Daoy (cell line): ENCODE results near the gene SLC2A10. TPM values are rescaled to one million over a fixed set of nuclear protein-coding genes. Genes with fewer than 3 reads are reported as not detected.
A peak's percentile ranks its signal among the peaks of the same experiment; 100 is the strongest.
"Not testable (repeated sequence)": the region's sequence is repeated elsewhere in the genome, so short reads cannot be mapped to it uniquely, and the experiment has no call there.

Source experiments
- DNase-seq: peaks from one replicate; pipeline ENCODE4 v3.0.0-alpha.2; 2015; ENCODE audit warnings: low read depth
- total RNA-seq: library from RNA; depleted of rRNA; stranded (reverse); fragments of >200 nt; shearing (Covaris generic); gene quantifications from 2 replicates; pipeline ENCODE4 v1.2.3, GENCODE V29; 2014; rRNA removed

Gene SLC2A10
- total RNA-seq, result 3.8 and 11.4 TPM in 2 replicates

DNA sequence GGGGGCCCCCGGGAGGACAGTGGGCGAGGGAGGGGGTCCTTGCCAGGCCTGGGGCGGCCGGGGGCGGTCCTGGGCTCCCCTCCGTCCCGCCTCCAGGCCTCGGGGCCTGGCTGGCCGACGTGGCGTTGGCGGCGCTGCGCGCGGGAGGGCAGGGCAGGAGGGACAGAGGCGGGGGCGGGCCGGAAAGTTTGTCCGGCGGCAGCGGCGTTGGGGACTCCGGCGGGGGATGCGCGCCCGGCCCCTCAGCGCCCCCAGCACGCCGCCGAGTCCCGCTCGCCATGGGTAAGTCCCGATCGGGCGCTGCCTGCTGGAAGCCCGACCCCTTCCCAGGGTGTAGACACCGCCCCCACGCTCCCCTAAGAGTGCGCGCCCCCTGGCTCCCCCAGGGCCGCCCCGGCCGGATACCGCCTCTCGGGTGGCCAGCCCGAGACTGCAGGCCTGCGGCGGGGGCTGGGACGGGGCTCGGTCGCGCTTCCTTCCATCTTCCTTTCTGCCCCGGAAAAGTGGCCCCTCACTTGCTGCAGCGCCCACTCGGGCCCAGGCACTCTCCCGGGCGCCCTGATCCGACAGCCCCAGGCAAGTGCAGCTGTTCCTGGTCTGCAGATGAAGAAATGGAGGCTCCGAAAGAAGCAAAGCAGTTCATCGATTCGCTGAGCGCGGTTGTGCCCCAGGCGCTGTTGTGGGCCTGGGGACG, at the start of gene SLC2A10:
Gene SLC2A10 (plus strand): TSS at position 191 of the 694 bp plus-strand sequence. CDS start 88 bp downstream, at position 279.
- DNase-seq, result peak; percentile 46

DNA sequence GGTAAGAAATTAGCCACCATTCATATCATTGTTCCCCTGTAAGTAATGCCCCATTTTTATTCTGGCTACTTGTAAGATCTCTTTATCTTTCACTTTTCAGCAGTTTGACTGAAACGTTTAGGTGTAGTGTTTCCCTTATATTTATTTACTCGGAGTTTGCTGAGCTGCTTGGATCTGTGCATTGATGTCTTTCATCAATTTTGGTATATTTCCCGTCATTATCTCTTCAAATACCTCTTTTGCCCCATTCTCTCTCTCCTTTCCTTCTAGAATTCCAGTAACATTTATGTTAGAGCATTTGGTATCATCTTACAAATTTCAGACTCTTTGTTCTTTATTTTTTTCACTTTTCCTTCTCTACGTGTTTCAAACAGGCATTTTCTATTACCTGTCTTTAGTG, 49.0 kb upstream of the SLC2A10 start:
- no peak for DNase-seq

DNA sequence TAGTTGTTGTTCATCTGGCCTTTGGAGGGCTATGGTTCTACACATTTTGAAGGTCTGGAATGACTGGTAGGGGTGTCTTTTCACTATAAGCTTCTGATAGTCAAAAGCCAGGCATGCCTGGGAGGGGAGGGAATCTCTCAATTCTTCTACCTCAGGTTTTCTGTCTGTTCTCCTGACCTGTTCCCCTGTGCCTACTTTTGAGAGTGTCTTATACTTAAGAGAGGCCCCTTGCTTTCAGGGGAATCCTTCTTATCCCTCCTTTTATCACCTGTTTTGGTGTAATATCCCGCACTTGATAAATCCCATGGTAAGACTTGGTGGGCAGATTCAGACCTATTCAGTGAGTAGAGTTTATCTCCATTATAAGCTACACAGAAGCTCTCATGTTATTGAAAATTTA, 47.8 kb upstream of the SLC2A10 start:
- no peak for DNase-seq

DNA sequence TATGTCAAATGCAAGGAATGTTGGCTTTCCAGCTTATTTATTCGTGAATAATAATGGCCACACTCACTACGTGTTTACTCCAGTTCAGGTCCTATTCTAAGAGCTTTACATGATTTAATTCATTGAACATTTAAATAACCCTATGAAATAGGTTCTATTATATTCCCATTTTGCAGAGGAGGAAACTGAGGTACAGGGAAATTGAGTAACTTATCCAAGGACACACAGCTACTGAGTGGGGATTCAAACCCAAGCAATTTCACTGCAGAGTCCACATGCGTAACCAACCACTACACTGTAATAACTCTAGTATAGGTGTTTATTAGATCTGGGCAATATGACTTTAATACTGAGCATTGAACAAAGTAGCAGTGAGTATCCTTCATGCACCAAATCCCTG, 45.9 kb upstream of the SLC2A10 start:
- no peak for DNase-seq

DNA sequence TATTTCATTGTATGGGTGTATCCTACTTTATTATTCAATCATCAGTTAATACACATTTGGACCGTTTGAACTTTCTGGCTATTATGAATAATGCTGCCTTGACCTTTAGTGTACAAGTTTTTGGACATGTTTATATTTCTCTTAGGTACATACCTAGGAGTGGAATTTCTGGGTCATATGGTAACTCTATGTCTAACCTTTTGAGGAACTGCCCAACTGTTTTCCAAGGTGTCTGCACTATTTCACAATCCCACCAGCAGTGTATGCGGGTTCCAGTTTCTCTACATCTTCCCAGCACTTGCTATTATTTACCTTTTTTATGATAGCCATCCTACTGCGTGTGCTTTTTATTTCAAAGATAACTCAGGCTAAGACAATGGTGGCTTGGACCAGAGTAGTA, 43.8 kb upstream of the SLC2A10 start:
- no peak for DNase-seq

DNA sequence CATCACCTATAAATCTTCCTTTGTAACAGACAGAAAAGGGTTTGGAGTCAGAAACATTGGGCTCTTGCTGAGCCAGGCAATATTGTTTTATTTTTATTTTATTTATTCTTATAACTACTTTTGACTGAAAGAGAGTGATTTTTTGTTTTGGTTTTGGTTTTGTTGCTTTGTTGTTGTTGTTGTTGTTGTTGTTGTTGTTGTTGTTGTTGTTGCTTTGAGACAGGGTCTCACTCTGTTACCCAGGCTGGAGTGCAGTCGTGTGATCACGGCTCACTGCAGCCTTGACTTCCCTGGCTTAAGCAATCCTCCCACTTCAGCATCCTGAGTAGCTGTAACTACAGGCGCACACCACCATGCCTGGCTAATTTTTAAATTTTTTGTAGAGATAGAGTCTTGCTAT, 43.1 kb upstream of the SLC2A10 start:
- no peak for DNase-seq

DNA sequence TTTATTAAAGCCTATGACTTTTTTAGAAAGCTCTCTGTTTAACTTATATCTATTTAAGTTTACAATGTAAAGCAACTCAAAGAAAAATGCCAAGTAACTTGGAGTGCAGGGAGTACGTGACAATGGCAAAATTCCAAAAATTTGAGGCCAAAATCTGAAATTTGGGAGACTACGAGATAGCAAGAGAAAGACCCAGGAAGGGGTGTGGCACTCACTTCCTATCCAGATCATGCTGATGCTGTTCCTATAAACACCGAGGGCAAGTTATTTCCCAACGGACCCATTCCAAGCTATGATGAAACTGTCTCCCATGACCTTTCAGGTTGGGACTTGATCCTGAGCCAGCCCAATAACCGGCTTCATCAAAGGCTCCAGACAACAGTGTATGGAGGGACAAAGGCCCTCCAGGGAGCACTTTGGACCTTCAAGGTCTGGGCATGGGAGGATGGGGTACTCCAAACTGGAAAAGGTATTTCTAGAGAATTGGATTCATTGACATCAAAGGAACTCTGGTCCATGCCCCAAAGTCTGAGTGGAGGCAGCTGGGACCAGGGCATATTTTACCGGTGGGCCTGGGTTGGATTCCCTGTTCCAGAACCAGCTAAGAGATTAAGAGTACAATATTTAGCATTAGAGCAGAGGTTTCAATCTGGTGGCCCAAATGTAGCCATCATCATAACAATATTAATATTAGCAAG, 42.5 kb upstream of the SLC2A10 start:
- no peak for DNase-seq

DNA sequence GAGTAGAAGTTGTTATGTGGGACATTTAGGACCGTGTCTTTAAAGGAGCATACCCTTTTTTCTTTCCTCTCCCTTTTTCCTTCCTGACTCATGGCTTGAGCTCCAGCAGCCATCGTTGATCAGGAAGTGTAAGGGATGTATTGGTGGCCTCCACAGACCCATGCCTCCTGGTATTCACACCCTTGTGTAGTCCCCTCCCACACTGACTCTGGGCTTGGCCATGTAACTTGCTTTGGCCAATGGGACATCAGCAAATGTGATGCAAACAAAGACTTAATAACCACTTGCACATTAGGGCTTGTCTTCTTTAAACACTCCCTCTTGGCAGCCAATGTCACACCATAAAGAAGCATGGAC, 39.2 kb upstream of the SLC2A10 start:
- DNase-seq, result no peak

DNA sequence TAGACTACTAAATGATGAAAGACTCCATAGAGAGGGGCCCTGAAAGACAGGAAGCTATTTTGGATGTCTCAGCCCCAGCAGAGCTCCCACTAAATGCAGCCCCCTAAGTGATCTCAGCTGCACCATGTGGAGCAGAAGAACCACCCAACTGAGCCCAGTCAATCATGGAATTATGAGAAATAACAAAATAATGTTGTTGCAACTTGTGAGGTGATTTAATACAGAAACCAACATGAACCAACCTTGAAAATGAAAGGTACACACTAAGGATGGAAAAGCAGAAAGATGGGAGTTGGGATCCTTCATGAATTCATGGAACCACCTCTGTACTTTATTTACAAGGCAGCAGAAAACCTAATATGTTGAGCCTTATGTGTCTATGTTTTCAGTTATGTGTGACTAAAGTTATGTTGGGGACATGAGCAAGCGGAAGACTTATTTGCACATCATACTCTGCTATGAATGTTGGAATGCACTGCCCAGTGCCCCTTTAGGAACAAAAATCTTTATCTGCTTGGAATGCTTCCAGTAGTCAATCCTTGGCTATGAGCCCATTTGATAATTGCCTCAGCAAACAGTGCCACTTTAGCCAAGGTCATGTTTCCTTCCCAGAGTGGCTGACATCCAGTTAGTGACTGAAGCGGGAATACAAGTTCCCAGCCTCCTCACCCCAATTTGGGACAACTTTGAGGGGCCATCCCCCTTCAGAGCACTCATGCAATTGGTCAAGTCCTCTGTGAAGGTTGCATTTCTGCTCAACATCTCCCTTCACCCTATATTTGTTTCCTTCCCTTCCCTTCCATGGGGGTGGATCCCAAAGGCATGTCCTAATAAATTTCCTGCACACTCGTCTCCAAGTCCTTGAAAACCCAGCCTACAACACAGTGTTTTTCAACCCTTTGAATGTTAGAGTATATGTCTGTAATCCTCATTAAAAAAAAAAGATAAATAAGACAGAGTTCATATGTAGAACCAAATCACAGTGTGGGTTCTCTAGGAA, 38.6 kb upstream of the SLC2A10 start:
- DNase-seq, result no peak

DNA sequence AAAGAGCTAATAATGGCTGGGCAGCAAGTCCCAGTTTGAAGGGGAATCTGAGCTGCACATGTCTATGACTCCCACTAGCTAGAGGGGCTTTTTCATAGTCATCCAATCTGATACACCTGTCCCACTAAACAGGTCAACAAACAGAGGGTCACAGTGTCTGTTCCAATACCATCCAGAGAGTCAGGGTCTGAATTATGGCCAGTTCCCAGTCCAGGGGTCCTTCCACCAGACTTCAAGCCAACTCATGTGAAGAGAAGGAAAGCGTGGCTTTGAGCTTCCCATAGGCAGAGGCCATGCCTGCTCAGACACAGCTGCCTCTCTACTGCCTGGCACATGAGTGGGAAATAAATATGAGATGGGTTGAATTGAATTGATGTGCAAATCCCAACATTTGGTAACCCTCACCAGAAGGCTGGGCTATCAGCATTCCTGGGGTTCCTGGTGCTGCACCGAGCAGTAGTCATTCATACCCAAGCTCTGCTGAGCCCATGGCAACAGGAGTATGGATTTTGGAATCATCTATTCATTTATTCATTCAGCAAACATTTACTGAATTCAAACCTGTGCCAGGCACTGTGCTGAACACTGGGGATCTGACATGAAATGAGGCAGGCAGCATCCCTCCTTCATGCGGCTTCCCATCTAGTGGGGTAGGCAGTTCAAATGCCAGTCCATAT, 37.4 kb upstream of the SLC2A10 start:
- no peak for DNase-seq

DNA sequence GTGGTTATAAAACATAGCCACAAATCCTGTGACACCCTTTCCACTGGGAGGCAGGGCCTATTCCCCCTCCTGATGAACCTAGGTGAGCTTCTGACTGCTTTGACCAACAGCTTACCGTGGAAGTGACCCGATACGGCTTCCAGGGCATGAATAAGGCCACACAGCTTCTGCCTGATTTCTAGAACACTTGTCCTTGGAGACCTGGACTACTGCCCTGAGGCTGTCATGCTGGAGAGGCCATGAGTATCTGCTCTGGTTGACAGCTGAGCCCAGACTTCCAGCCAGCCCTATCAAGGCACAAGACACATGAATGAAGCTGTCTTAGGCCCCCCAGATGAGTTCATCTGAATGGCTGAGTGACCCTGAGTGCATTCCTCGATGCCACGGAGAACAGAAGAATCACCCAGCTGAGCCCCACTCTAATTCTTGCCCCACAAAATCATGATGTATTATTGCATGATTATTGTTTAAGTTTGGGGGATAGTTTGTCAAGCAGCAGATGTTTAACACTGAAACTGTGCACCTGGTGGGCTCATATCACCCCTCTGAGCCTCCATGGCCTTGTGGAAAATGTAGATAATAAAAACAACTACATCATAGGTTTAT, 36.8 kb upstream of the SLC2A10 start:
- DNase-seq, result no peak

DNA sequence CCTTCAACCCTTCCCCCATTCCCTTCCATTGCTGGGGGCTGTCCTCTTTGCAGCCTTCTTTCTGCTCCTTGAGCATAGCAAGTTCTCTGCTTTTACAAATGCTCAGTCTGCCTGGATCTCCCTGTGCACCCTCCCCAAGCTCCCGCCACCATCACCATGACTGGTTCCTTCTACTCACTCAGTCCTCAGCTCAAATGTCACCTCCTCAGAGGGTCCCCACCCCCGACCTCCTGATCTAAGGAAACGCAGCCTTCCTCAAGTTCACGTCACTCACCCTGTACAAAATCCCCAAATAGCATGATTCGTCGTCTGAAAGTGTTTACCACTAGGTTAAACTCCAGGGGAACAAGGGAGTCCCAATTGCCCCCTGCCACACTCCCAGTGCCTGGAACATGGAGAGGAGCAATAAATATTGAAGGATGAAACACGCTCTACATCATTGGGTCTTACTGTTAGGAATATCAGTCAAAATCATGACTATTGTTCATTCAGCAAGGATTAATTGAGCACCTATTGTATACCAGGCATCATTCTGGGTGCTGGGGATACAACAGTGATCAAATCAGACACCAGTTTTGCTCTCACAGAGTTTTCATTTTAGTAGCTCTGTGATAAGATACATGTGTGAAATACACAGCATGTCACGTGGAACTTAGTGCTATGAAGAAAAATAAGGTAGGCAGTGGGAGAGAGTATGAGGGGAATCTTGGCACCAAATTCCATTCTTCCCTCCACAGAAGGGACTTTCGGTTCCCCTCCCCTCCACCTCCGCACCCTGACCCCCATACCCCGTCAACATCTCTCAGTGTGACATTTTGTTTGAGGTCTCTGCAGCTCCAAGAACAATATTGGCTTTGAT, 35.8 kb upstream of the SLC2A10 start:
- DNase-seq, result no peak

DNA sequence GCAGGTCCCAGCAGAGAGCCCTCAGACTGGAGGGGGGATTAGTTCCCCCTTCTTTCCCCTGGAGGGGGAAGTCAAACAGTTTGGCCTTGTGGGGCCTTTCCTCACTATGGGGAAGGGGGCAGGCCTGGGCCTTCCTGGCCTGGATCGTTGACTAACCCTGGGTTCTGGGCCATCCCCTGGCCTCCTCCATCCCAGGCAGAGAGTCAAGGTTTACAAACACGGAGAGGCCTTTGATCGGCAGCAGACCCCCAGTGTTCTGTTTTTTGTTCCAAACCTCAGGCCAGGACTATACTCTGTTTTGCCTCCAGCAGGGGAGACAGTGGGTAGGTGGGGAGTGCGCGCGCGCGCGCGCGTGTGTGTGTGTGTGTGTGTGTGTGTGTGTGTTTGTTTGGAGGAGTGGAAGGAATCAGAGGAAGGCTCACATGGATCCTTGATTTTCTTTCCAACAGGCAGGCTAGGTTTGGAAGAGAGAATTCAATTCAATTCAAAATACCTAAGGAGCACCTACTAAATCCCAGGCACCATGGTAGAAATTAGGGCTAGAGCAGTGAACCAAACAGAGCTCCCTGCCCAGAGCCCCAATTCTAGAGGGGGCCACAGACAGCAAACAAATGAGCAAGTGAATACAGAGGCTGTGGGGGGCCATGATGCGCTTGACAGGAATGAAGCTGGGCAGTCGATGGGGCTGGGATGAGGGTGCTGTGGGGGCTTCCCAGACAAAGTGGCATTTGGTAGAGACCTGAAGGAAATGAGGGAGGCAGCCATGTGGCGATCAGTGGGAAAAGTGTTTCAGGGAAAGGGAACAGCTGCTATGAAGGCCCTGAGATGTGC, 35.0 kb upstream of the SLC2A10 start:
- DNase-seq, result no peak

DNA sequence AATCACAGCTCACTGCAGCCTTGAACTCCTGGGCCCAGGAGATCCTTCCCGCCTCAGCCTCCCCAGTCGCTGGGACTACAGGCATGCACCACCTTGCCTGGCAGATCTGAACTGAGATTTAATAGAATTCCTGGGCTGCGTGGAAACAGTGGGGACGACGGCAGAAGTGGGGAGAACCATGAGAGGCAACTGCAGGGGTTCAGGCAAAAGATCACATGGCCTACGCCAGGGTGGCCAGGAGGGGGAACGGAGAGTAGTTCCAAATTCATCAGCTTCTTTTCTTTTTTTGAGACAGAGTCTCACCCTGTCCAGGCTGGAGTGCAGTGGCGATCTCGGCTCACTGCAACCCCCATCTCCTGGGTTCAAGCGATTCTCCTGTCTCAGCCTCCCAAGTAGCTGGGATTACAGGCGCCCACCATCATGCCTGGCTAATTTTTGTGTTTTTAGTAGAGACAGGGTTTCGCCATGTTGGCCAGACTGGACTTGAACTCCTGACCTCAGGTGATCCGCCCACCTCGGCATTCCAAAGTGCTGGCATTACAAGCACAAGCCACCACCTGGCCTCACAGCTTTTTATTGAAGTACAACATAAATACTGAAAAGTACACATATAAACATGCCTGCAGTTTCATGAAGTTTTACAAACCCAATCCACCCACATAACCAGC, 32.7 kb upstream of the SLC2A10 start:
- DNase-seq, result not testable (repeated sequence)

DNA sequence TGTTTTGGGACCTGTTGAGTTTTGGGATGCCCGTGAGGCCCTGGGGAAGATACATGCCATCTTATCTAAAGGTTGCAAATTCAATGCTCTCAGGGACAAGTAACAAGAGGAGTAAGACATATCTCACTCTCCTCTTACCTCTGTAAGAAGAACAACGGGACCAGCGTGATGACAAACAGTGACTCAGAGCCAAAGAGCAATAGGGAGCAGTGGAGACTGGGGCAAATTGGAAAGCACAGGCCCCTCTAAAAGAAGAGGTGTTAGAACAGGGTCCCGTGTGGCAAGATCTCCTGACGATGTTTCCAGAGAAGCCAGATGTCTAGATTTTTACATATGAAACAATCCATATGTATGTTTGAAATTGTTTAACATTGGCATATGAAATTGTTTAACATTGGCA, 31.8 kb upstream of the SLC2A10 start:
- no peak for DNase-seq

DNA sequence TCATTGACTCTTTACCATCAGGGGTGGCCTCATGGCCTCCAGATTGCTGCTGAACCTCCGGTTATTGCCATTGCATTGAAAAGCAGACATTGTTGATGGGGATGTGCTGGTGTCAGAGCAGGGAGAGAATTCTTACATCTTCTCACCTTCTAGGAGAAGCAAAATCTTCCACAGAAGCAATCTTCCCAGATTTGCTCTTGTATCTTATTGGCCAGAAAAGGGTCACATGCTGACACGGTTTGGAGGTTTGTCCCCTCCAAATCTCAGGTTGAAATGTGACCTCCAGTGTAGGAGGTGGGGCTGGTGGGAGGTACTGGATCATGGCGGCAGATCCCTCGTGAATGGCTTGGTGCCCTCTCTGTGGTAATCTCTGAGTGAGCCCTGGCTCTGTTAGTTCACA, 30.9 kb upstream of the SLC2A10 start:
- DNase-seq, result no peak

DNA sequence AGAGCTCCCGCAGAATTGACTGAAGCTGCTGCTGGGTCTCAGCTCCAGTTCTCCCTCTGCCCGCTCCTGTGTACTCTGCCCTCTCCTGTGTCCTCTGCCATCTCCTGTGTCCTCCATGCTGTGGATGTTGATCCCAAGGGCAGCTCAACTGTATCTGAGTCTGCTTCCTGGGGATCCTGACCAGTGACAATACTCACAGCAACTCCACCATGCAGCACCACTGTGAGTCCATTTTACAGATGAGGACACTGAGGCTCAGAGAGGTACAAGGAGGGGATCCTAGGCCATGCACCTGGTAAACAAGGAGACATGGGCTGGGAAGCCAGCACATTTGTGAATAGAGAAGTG, 28.8 kb upstream of the SLC2A10 start:
- no peak for DNase-seq

DNA sequence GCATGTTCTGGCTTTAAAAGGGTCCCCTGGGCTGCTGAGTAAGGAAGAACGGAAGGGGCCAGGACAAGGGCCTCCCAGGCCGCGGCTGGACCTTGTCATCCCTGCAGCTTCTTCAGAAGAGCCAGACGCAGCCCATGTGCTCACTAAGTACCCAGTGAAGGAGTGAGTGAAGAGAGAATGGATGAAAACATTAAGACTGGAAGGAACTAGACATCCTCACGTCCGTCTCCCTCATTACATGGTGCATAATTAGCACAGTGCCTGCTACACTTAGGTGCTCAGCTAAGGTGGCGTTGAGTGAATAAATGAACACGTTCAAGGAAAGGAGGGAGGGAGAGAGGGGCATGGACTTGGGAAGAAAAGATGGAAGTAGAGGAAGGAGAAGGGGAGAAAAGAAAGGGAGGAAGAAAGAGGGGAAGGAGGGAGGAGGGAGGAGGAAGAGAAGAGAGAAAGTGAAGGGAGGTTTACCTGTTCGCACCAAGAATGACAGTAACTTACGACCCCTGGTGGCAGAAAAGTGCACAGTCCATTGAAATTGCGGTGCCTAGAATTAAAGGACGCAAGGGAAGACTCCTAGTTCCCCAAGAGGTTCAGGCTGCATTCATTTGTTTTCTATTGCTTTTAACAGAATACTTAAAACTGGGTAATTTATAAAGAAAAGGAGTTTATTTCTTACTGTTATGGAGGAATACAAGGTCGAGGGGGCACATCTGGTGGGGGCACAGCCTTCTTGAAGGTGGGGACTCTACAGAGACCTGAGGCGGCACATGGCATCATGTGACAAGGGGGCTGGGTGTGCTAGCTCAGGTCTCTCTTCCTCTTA, 28.2 kb upstream of the SLC2A10 start:
- peak; percentile 41 for DNase-seq
